ENCODE data around the gene PTPRN2. TPM values are rescaled to one million over a fixed set of nuclear protein-coding genes. Genes with fewer than 3 reads are reported as not detected.

PTPRN2 gene
- total and polyA plus RNA-seq, 2 of the 13 experiments (the other 11 are each of a cell fraction or from before 2014, with no cell fraction given): 2.5 to 24.2 TPM

GRCh38 chr7:157743781-157744525, 843.7 kb downstream of the PTPRN2 start:
- WGBS (ENCODE audit: low lambda C conversion rate): 80% methylated on average over 27 of the region's 29 CpGs
- CTCF ChIA-PET (ENCODE audit: low intra/inter-chr PET ratio, low total read pairs): no interaction called here
- FAIRE-seq: no peak

DNA sequence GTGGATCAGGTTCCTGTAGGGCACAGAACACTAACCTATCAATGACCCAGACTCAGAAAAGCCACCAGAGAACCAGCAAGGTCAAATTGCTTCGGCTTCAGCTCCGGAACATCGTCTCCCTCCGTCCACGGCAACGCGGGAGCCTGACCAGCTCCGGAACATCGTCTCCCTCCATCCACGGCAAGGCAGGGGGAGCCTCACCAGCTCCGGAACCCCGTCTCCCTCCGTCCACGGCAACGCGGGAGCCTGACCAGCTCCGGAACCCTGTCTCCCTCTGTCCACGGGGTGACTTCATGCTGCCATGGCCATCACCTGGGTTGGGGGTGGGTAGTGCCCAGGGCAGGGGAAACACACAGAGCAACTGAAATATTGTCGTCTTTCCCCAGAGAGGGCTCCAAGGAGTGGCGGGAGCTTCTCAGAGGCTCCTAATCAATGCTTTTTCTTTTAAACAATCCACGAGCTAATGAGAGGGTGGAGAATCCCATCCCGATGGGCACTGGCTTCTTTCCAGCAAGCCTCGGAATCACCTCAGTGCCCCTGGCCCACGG, 847.3 kb downstream of the PTPRN2 start:
- TF ChIP-seq CREBL2 (CRISPR knock-in tag; IDR thresholded peaks at IDR 0.05; ENCODE audit: borderline replicate concordance) (no peak), KAT7 (CRISPR knock-in tag; IDR thresholded peaks at IDR 0.05; ENCODE audit: borderline replicate concordance) (no peak), CHCHD3 (CRISPR knock-in tag; IDR thresholded peaks at IDR 0.05) (no peak), ASH2L (IDR thresholded peaks at IDR 0.05; ENCODE audit: insufficient read length, low read depth, low read length) (no peak), ZNF331 (CRISPR knock-in tag; IDR thresholded peaks at IDR 0.05) (no peak), DMAP1 (CRISPR knock-in tag; IDR thresholded peaks at IDR 0.05) (no peak), KLF11 (CRISPR knock-in tag; IDR thresholded peaks at IDR 0.05) (no peak), IKZF1 (IDR thresholded peaks at IDR 0.05) (no peak), SYNCRIP (IDR thresholded peaks at IDR 0.05; ENCODE audit: insufficient read depth, low read depth, low read length) (no peak), GATAD1 (CRISPR knock-in tag; IDR thresholded peaks at IDR 0.05) (no peak), NAIF1 (CRISPR knock-in tag; IDR thresholded peaks at IDR 0.05; ENCODE audit: borderline replicate concordance) (no peak)
- Histone ChIP-seq H3K27me3 (ENCODE audit: control insufficient read depth in 1 of 2, insufficient read depth in 2 of 2, low read length in 2 of 2) (peaks cover 8 to 64% of the 10 kb centered on the region in 2 experiments; a peak in 4 of 5 replicates), H3K4me1 (ENCODE audit: insufficient read depth, low read length) (no peaks in the 10 kb centered on the region), H4K20me1 (ENCODE audit: insufficient read depth, low read length) (peaks cover 7% of the 10 kb centered on the region; the same call in 1 of the 2 replicates), H3K27ac (ENCODE audit: extremely low read length, insufficient read depth, low read length) (no peak overlapping the region), H3K9ac (ENCODE audit: insufficient read depth, low read depth, low read length) (no peak overlapping the region), H3K9me3 (ENCODE audit: low read length) (no peaks in the 10 kb centered on the region), H3K4me3 (replicated peaks in 1 of 3; ENCODE audit: insufficient read depth in 1 of 3, low read depth in 2 of 3, low read length in 3 of 3) (no peak overlapping the region), H2AFZ (ENCODE audit: low read length) (no peak overlapping the region), H3K4me2 (ENCODE audit: low read depth, low read length) (no peak overlapping the region), H3K79me2 (ENCODE audit: insufficient read depth, low read length) (no peaks in the 10 kb centered on the region), H3K36me3 (replicated peaks in 1 of 2; ENCODE audit: control insufficient read depth in 1 of 2, insufficient read depth in 2 of 2, low read length in 2 of 2) (no peaks in the 10 kb centered on the region)
- no TSS peak for BruUV-seq (replicated peaks)
- no peak for DNase-seq (ENCODE audit: low spot score)
- WGBS (ENCODE audit: low lambda C conversion rate): 77% methylated on average over 18 of the region's 24 CpGs
- no peak for FAIRE-seq
- CTCF ChIA-PET (ENCODE audit: low intra/inter-chr PET ratio, low total read pairs): no interaction called here
- intact Hi-C loops (cut with micrococcal nuclease; ENCODE audit: unreplicated experiment) (no loop called here), in situ Hi-C loops (cut with HindIII; ENCODE audit: extremely low pct_ligation_motif_present, low pct_unique_long_range_greater_than_20kb) (no loop called here)
- no peak for ATAC-seq
- POLR2A ChIA-PET: no interaction called here

More at GRCh38 chr7:157743781-157744525, 843.7 kb downstream of the PTPRN2 start:
- Histone ChIP-seq H3K27ac (ENCODE audit: extremely low read length, insufficient read depth, low read length) (no peak overlapping the region), H3K4me2 (ENCODE audit: low read depth, low read length) (no peak overlapping the region), H3K36me3 (replicated peaks in 1 of 2; ENCODE audit: control insufficient read depth in 1 of 2, insufficient read depth in 2 of 2, low read length in 2 of 2) (no peaks in the 10 kb centered on the region), H3K9ac (ENCODE audit: insufficient read depth, low read depth, low read length) (no peak overlapping the region), H3K79me2 (ENCODE audit: insufficient read depth, low read length) (no peaks in the 10 kb centered on the region), H3K9me3 (ENCODE audit: low read length) (no peaks in the 10 kb centered on the region), H3K4me3 (replicated peaks in 1 of 3; ENCODE audit: insufficient read depth in 1 of 3, low read depth in 2 of 3, low read length in 3 of 3) (no peak overlapping the region), H2AFZ (ENCODE audit: low read length) (no peak overlapping the region), H4K20me1 (ENCODE audit: insufficient read depth, low read length) (0 out of 2 replicates have a peak, but pooled peaks cover 11% of the 10 kb centered on the region), H3K4me1 (ENCODE audit: insufficient read depth, low read length) (no peaks in the 10 kb centered on the region), H3K27me3 (ENCODE audit: control insufficient read depth in 1 of 2, insufficient read depth in 2 of 2, low read length in 2 of 2) (peaks cover 2 to 47% of the 10 kb centered on the region in 2 experiments; a peak in 4 of 5 replicates)
- in situ Hi-C loops (cut with HindIII; ENCODE audit: extremely low pct_ligation_motif_present, low pct_unique_long_range_greater_than_20kb): no loop called here
- no peak for ATAC-seq
- TF ChIP-seq ZNF607 (CRISPR knock-in tag; IDR thresholded peaks at IDR 0.05; ENCODE audit: borderline replicate concordance): no peak
- TF ChIP-seq FOXA1 (IDR thresholded peaks at IDR 0.05): no peak
- no peak for TF ChIP-seq FOXA1 (CRISPR knock-in tag; IDR thresholded peaks at IDR 0.05)
- no peak for TF ChIP-seq ZNF432 (CRISPR knock-in tag; IDR thresholded peaks at IDR 0.05; ENCODE audit: borderline replicate concordance)
- TF ChIP-seq ZNF780A (CRISPR knock-in tag; IDR thresholded peaks at IDR 0.05): no peak
- no peak for TF ChIP-seq MEIS1 (CRISPR knock-in tag; IDR thresholded peaks at IDR 0.05; ENCODE audit: borderline replicate concordance)
- no peak for TF ChIP-seq ZNF468 (CRISPR knock-in tag; IDR thresholded peaks at IDR 0.05)
- intact Hi-C loops (cut with micrococcal nuclease; ENCODE audit: unreplicated experiment): no loop called here
- no peak for DNase-seq (ENCODE audit: low spot score)
- BruUV-seq (replicated peaks): no TSS peak
- POLR2A ChIA-PET: no interaction called here
